ENCODE data around the gene TRIM2. TPM values are rescaled to one million over a fixed set of nuclear protein-coding genes. Genes with fewer than 3 reads are reported as not detected.

The TRIM2 gene
- total and polyA plus RNA-seq, 10 of the 15 experiments (the other 5 are each of a cell fraction or from before 2014, with no cell fraction given), result 0.06 to 0.19 (median 0.15) TPM; not detected in 3

GRCh38 chr4:153155686-153156085 is 48.6 kb upstream of the TRIM2 start (continued):
- no peak for TF ChIP-seq E2F8 (IDR thresholded peaks at IDR 0.05; ENCODE audit: low read depth, partially characterized antibody)

- peak; percentile 25; the same call in 2 of the 3 replicates for ATAC-seq
- ChIA-PET RAD21 (ENCODE audit: unreplicated experiment) (interaction anchor here (1.5 to 1.6 kb wide), 2 partner anchors 14 to 73 kb away, joined by 4 to 6 read pairs; no protein-coding TSS in a partner anchor), POLR2A (no interaction called here), SMC1A (ENCODE audit: uncharacterized antibody, unreplicated experiment) (interaction anchor here (1.1 to 2.4 kb wide), 6 partner anchors 9 to 125 kb away, joined by 3 to 7 read pairs (median 5); no protein-coding TSS in a partner anchor), CTCF (interaction anchor here (0.8 to 3.4 kb wide), 7 partner anchors 9 to 149 kb away, joined by 3 to 13 read pairs (median 4); no protein-coding TSS in a partner anchor)
- 0% methylated on average over 4 of the region's 4 CpGs for WGBS (ENCODE audit: insufficient coverage, insufficient replicate concordance, low lambda C conversion rate, missing lambda C conversion rate)
- no peaks in the 10 kb centered on the region for H3K9me3 ChIP-seq (replicated peaks; ENCODE audit: control insufficient read depth, insufficient read depth, low read length)
- FAIRE-seq, result no peak
- no peak overlapping the region for H3K4me2 ChIP-seq (ENCODE audit: control insufficient read depth, insufficient read depth)
- H3K27me3 ChIP-seq (replicated peaks in 1 of 2; ENCODE audit: control insufficient read depth in 2 of 2, insufficient read depth in 2 of 2, low read length in 1 of 2), result peaks cover 0 to 8% of the 10 kb centered on the region in 2 experiments; a peak in 3 of 4 replicates
- no peak overlapping the region for H3K4me3 ChIP-seq
- H3K4me1 ChIP-seq (ENCODE audit: control insufficient read depth, insufficient read depth, low read length), result peaks cover 33% of the 10 kb centered on the region
- intact Hi-C loops (cut with micrococcal nuclease; ENCODE audit: unreplicated experiment), result no loop called here
- in situ Hi-C loops (cut with MboI), result no loop called here
- no peak overlapping the region for H3K27ac ChIP-seq (ENCODE audit: control insufficient read depth, insufficient read depth)
- no peaks in the 10 kb centered on the region for H3K36me3 ChIP-seq (ENCODE audit: control insufficient read depth in 2 of 2, insufficient read depth in 2 of 2, low read length in 1 of 2)
- no peaks in the 10 kb centered on the region for H3K79me2 ChIP-seq (ENCODE audit: control insufficient read depth, insufficient read depth, low read length)
- no peaks in the 10 kb centered on the region for H4K20me1 ChIP-seq (ENCODE audit: control insufficient read depth, insufficient read depth)
- H2AFZ ChIP-seq (ENCODE audit: control insufficient read depth, low read depth, low read length), result no peak overlapping the region
- no peak for DNase-seq (ENCODE audit: low read depth, low spot score)
- BruUV-seq (replicated peaks), result no TSS peak
- H3K9ac ChIP-seq (ENCODE audit: control insufficient read depth, insufficient read depth, low read length), result no peak overlapping the region
- TF ChIP-seq RFX5 (IDR thresholded peaks at IDR 0.05; ENCODE audit: low read depth, low read length) (no peak), E2F8 (IDR thresholded peaks at IDR 0.05; ENCODE audit: low read depth, partially characterized antibody) (no peak), PKNOX1 (IDR thresholded peaks at IDR 0.05) (0 out of 2 replicates have a peak, but pooled peaks have one; percentile 11), YBX1 (IDR thresholded peaks at IDR 0.05) (no peak), GABPA (IDR thresholded peaks at IDR 0.05; ENCODE audit: low read depth) (no peak), PBX3 (IDR thresholded peaks at IDR 0.05; ENCODE audit: insufficient replicate concordance, low read depth, low read length) (no peak), CTCF (IDR thresholded peaks at IDR 0.05 in 2 of 3, conservative IDR thresholded peaks at IDR 0.05 in 1 of 3; ENCODE audit: control insufficient read depth in 2 of 3, extremely low read depth in 1 of 3, insufficient read depth in 1 of 3, low read depth in 3 of 3, low read length in 3 of 3) (peak; percentile 19 to 32 (median 25); a peak in 3 of 6 replicates)
These were observed 48.0 kb upstream of the TRIM2 start for GRCh38 chr4:153156263-153156662.
